Neural cell (in vitro differentiated cells): ENCODE results near the gene GRID1.

Experiments used
- CTCF ChIP-seq: fragments of 450-650 bp; IDR thresholded peaks from 2 replicates; pipeline ENCODE4 v1.5.1; 2014; ENCODE audit warnings: antibody characterized with exemption, mild to moderate bottlenecking, moderate library complexity; ENCODE audit not compliant: poor library complexity, severe bottlenecking
- EP300 ChIP-seq: fragments of 450-650 bp; conservative IDR thresholded peaks from 2 replicates; pipeline ENCODE4 v1.6.1; 2014; ENCODE audit warnings: antibody characterized with exemption, mild to moderate bottlenecking, moderate library complexity; ENCODE audit not compliant: poor library complexity, severe bottlenecking
- EZH2 ChIP-seq: fragments of 200-600, 300-800 bp; shearing (Covaris generic), sonication (generic); IDR thresholded peaks from 2 replicates; pipeline ENCODE4 v1.6.1; 2014; ENCODE audit warnings: antibody characterized with exemption, low read length, borderline replicate concordance, mild to moderate bottlenecking; ENCODE audit not compliant: insufficient read depth, poor library complexity, severe bottlenecking
- POLR2AphosphoS5 ChIP-seq: IDR thresholded peaks from 2 replicates; pipeline ENCODE4 v1.6.1; 2012
- REST ChIP-seq: IDR thresholded peaks from 2 replicates; pipeline ENCODE4 v1.6.1; 2012; ENCODE audit warnings: borderline replicate concordance
- SMC3 ChIP-seq: fragments of 450-650 bp; conservative IDR thresholded peaks from 2 replicates; pipeline ENCODE4 v1.6.1; 2014; ENCODE audit warnings: antibody characterized with exemption, mild to moderate bottlenecking, moderate library complexity; ENCODE audit not compliant: poor library complexity
- TAF1 ChIP-seq: IDR thresholded peaks from 2 replicates; pipeline ENCODE4 v1.6.1; 2012; ENCODE audit warnings: low read depth

- no peak for TF ChIP-seq SMC3
- no peak for TF ChIP-seq POLR2AphosphoS5
- TF ChIP-seq EP300 = no peak
- TF ChIP-seq CTCF = no peak
- TF ChIP-seq EZH2 = no peak
- no peak for TF ChIP-seq TAF1
- TF ChIP-seq REST = no peak
These were observed 3.5 kb upstream of the GRID1 start for GRCh38 chr10:86370006-86370585.
